MCF 10A (cell line): ENCODE results near the gene MICA. TPM values are rescaled to one million over a fixed set of nuclear protein-coding genes. Genes with fewer than 3 reads are reported as not detected.
"Not testable (repeated sequence)": the region's sequence is repeated elsewhere in the genome, so short reads cannot be mapped to it uniquely, and the experiment has no call there.

Experiments
- BruUV-seq: library from RNA; stranded (reverse); fragments of 400-500 nt; replicated peaks from 2 replicates; lab custom pipeline; 2021; lab: Mats Ljungman, UMichigan
- CTCF ChIA-PET: fragments of 300-600 bp; sonication (Branson Sonifier 250); formaldehyde crosslinking; extraction: SDS; loops from one replicate; lab custom pipeline; 2021; ENCODE audit warnings: antibody characterized with exemption, inconsistent platforms; lab: Yijun Ruan, JAX
- POLR2A ChIA-PET: fragments of 300-600, 350-650 bp; sonication (Branson Sonifier 250); formaldehyde crosslinking; extraction: SDS; loops from one replicate; lab custom pipeline; 2020; ENCODE audit warnings: antibody characterized with exemption, inconsistent platforms; lab: Yijun Ruan, JAX
- DNase-seq: peaks from one replicate; pipeline ENCODE4 v3.0.0-alpha.2; 2018; ENCODE audit not compliant: unreplicated experiment
- H3K27ac Mint-ChIP-seq: one replicate; pipeline ENCODE4 v1.8.0; 2022; ENCODE audit warnings: mild to moderate bottlenecking, low read depth, mixed read lengths; ENCODE audit not compliant: unreplicated experiment
- H3K27me3 Mint-ChIP-seq: one replicate; pipeline ENCODE4 v1.8.0; 2022; ENCODE audit warnings: mixed read lengths; ENCODE audit not compliant: insufficient read depth, unreplicated experiment
- H3K36me3 Mint-ChIP-seq: one replicate; pipeline ENCODE4 v1.8.0; 2022; ENCODE audit warnings: mild to moderate bottlenecking, moderate library complexity, mixed read lengths; ENCODE audit not compliant: insufficient read depth, unreplicated experiment
- H3K4me1 Mint-ChIP-seq: one replicate; pipeline ENCODE4 v1.8.0; 2022; ENCODE audit warnings: mixed read lengths; ENCODE audit not compliant: insufficient read depth, unreplicated experiment
- H3K4me3 Mint-ChIP-seq: one replicate; pipeline ENCODE4 v1.8.0; 2022; ENCODE audit warnings: mild to moderate bottlenecking, moderate library complexity, mixed read lengths; ENCODE audit not compliant: unreplicated experiment
- H3K9me3 Mint-ChIP-seq: one replicate; pipeline ENCODE4 v1.8.0; 2022; ENCODE audit warnings: mixed read lengths; ENCODE audit not compliant: unreplicated experiment
- CTCF ChIP-seq: fragments of 200-600 bp; IDR thresholded peaks from one replicate; pipeline ENCODE4 v1.8.0; 2022; ENCODE audit warnings: antibody characterized with exemption, mild to moderate bottlenecking; ENCODE audit not compliant: unreplicated experiment
- intact Hi-C: fragments of 100-400 bp; cut with micrococcal nuclease; formaldehyde crosslinking; loops from 2 replicates; pipeline ENCODE4 v1.14.1; 2022
- total RNA-seq: library from RNA; stranded (reverse); gene quantifications from 2 replicates; pipeline ENCODE4 v1.2.3, GENCODE V29; 2022

The MICA gene
- total RNA-seq, 1 experiment from 2014 or later, result 18.0 TPM

GRCh38 chr6:31422587-31422986 is 19.2 kb downstream of the MICA start:
- BruUV-seq, result no TSS peak
- intact Hi-C loops, result no loop called here
- CTCF ChIA-PET, result interaction anchor here (0.7 to 1.2 kb wide), 2 partner anchors 9 to 19 kb away, joined by 3 read pairs; no protein-coding TSS in a partner anchor

GRCh38 chr6:31423550-31423949 is 20.2 kb downstream of the MICA start:
- DNase-seq, result no peak
- no TSS peak for BruUV-seq
- Mint-ChIP-seq H3K4me1 (peaks cover 12% of the 10 kb centered on the region), H3K27ac (no peak overlapping the region), H3K9me3 (no peaks in the 10 kb centered on the region), H3K36me3 (no peaks in the 10 kb centered on the region), H3K4me3 (no peak overlapping the region), H3K27me3 (peaks cover 20% of the 10 kb centered on the region)
- ChIA-PET CTCF (interaction anchor here (1.0 to 1.2 kb wide), 2 partner anchors 18 to 25 kb away, joined by 3 read pairs; no protein-coding TSS in a partner anchor), POLR2A (interaction anchor here (3.0 kb wide), 1 partner anchor 23 kb away, joined by 16 read pairs; no protein-coding TSS in a partner anchor)
- TF ChIP-seq CTCF, result no peak
- intact Hi-C loops, result no loop called here

More at GRCh38 chr6:31422587-31422986, 19.2 kb downstream of the MICA start:
- Mint-ChIP-seq H3K4me1 (peaks cover 12% of the 10 kb centered on the region), H3K4me3 (no peak overlapping the region), H3K27me3 (peaks cover 20% of the 10 kb centered on the region), H3K27ac (no peak overlapping the region), H3K36me3 (peaks cover under 1% of the 10 kb centered on the region), H3K9me3 (peaks cover under 1% of the 10 kb centered on the region)
- POLR2A ChIA-PET, result interaction anchor here (0.6 to 3.0 kb wide), 3 partner anchors 22 to 1564 kb away, joined by 3 to 16 read pairs (median 3); no protein-coding TSS in a partner anchor
- no peak for TF ChIP-seq CTCF
- no peak for DNase-seq

- Mint-ChIP-seq H3K27ac (no peak overlapping the region), H3K9me3 (peaks cover 7% of the 10 kb centered on the region), H3K4me1 (no peaks in the 10 kb centered on the region), H3K36me3 (no peaks in the 10 kb centered on the region), H3K27me3 (peaks cover 20% of the 10 kb centered on the region), H3K4me3 (no peak overlapping the region)
- no peak for DNase-seq
- TF ChIP-seq CTCF, result no peak
- CTCF ChIA-PET, result no interaction called here
- POLR2A ChIA-PET, result no interaction called here
- intact Hi-C loops, result no loop called here
- BruUV-seq, result no TSS peak
Observed at GRCh38 chr6:31426395-31427354, 23.3 kb downstream of the MICA start.

GRCh38 chr6:31430449-31430848 is 27.1 kb downstream of the MICA start:
- Mint-ChIP-seq H3K36me3 (no peaks in the 10 kb centered on the region), H3K27ac (no peak overlapping the region), H3K9me3 (peaks cover 7% of the 10 kb centered on the region), H3K4me1 (no peaks in the 10 kb centered on the region), H3K27me3 (peaks cover 18% of the 10 kb centered on the region), H3K4me3 (no peak overlapping the region)
- ChIA-PET CTCF (interaction anchor here (0.6 to 3.2 kb wide), 4 partner anchors 10 to 824 kb away, joined by 3 to 18 read pairs (median 4); no protein-coding TSS in a partner anchor), POLR2A (interaction anchor here (0.6 to 1.3 kb wide), 3 partner anchors 10 to 32 kb away, joined by 3 read pairs; no protein-coding TSS in a partner anchor)
- TF ChIP-seq CTCF, result no peak
- no peak for DNase-seq
- intact Hi-C loops, result no loop called here
- BruUV-seq, result no TSS peak

DNA sequence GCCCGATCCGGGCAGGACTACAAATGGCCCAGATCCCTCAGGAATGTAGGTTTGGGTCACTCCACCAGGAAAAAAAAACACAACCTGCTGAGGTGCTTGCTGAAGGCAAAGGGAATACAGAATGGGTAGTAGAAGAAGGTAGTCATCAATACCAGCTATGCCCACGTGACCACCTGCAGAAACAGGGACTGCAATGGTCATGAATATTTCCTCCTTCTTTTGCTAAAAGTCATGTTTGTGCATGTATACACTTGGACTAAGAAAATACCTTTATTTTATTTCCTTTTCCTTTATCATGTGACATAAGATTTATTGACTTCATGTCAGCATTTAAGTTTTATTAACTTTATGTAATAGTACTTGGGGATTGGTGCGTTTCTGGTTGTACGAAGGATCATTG is 31.7 kb downstream of the MICA start:
- H3K36me3 Mint-ChIP-seq, POLR2A ChIA-PET, H3K4me1 Mint-ChIP-seq, BruUV-seq, DNase-seq, H3K27ac Mint-ChIP-seq, H3K4me3 Mint-ChIP-seq, intact Hi-C loops: not testable (repeated sequence)
- CTCF ChIA-PET, result interaction anchor here (0.7 kb wide), 1 partner anchor 31 kb away, joined by 3 read pairs; no protein-coding TSS in a partner anchor
- Mint-ChIP-seq H3K9me3 (peaks cover 17% of the 10 kb centered on the region), H3K27me3 (peaks cover 27% of the 10 kb centered on the region)
